NCI-H446 (cell line): ENCODE results near the gene TPO.
"Not testable (repeated sequence)": the region's sequence is repeated elsewhere in the genome, so short reads cannot be mapped to it uniquely, and the experiment has no call there.

ENCODE experiments used
- DNase-seq, 2 experiments: peaks; one replicate each; lab custom pipeline; 2025; lab: John Stamatoyannopoulos, UW

Gene TPO

DNA sequence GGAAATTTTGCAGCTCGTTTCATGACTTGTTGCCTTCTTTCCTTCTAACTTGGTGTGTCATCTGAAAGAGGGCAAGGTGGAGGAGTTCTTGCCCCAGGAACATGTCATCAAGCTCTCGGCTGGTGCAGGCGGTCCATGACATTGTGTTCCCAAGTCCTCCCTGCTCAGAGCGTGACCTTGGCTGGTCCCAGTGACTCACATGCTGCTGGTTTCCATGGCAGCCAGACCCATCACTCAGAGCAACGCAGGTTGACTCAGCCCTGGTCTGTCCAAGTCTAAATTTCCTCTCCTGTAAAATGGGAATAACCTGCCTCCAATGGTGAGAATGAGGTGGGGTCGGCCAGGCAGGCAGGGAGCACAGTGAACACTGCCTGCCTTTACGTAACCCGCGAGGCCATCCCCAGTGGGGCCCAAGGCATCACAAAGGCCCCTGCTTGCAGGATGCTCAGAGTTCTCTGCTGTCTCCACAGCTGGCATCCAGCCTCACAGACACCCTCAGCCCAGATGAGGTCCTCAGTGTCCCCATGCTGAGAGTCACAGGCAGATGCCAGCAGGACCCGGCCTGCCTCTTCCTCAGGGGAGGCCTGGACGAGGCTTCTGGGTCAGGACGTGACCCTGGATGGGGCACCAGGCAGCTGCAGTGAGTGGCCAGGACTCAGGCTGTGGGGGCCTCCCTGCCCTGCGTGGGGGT, 143.7 kb downstream of the TPO start:
- DNase-seq, result no peak

DNA sequence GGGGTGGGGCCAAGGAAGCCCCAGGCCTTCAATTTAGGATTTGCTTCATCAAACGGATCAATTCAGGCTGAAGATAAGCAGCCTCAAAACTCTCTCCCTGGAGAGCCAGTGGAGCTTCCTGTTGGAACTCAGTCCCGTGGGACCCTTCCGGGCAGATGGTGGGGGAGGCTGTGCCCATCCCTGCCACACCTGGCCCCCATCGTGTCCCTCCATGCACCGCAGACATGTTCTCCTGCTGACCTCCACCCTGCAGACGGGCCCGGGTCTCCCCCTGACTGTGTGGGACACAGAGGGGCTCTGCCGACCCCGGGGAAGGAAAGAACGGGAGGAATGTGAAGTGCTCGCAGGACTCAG, 144.2 kb downstream of the TPO start:
- no peak for DNase-seq

- no peak for DNase-seq
Measured at GRCh38 chr2:1559589-1560175, 146.4 kb downstream of the TPO start.

- no peak for DNase-seq
Measured at GRCh38 chr2:1561259-1561658, 148.0 kb downstream of the TPO start.

GRCh38 chr2:1561811-1562421, 148.7 kb downstream of the TPO start:
- no peak for DNase-seq

DNA sequence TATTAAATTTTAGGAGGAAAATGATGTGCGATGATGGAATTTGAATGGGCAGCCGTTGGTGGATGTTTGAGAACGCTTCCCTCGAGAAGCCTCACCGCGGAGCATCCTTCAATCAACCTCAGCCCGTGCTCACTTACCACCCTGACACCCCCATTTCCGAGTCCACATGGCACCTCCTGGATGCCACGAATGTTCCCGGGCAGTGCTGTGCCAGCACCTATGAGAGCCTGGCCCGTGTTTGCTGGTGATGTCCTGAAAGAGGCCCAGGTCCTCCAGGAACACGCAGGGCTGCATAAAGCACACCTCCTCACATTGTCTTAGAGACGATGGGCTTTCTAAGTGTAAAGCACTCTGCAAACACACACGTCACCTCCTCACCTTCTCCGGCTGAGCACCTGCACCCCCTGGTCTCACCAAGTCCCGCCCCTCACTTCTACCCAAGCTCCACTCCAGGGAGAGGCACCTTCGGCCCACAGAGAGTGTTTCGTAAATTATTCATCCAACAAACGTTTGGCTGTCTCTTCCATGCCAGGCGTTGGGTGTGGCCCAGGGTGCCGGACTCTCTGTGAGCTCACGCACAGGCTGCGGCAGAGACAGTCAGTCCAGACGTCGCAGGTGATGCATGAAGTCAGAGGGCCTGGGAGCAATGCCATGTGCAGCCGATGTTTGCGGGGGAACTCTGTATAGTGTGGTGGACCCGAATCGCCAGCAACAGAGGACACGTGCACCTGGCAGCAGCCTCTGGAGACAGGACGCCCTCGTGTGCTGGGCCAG, 150.0 kb downstream of the TPO start:
- no peak for DNase-seq

DNA sequence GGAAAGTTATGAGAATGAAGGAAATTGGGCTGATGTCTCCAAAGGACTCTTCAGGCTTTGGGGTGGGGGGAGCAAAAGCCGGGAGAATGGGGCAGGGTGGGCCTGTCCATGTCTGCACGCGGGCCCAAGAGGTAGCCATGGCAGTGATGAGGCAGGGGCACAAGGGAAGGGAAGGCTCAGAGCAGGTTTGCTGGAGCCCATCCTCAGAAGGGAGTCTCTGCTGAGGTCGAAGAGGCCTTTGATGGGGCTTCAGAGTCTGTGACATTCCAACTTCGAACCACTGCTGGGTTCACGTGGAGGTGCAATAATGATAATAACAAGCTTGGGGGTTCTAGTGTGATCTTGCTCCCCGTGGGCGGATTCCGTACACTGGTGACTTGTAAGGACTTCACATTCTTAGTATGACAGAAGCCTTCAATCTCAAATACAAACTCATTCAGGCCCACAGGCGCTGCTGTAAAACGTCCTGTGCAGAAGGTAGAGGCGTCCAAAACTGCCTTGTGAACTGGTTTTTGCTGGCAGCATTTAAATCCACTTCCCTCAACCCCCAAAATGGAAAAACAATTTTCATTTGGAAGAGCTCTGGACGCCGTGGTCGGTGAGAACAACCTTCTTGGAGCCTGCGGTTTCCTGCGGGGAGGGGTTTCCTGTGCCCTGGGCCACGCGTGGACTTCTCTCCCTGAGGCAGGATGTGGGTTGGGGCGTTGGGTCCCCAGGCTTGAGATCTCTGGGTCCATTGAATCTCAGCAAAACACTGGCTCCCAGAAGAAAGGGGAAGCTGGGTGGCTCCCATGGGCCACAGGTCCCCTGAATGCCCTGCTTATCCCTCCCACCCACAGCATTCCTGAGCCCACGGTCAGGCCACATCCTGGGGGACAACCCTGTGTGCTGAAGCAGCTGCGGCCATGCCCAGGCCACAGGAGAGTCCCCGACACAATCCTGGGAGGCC, 151.0 kb downstream of the TPO start:
- no peak for DNase-seq

DNA sequence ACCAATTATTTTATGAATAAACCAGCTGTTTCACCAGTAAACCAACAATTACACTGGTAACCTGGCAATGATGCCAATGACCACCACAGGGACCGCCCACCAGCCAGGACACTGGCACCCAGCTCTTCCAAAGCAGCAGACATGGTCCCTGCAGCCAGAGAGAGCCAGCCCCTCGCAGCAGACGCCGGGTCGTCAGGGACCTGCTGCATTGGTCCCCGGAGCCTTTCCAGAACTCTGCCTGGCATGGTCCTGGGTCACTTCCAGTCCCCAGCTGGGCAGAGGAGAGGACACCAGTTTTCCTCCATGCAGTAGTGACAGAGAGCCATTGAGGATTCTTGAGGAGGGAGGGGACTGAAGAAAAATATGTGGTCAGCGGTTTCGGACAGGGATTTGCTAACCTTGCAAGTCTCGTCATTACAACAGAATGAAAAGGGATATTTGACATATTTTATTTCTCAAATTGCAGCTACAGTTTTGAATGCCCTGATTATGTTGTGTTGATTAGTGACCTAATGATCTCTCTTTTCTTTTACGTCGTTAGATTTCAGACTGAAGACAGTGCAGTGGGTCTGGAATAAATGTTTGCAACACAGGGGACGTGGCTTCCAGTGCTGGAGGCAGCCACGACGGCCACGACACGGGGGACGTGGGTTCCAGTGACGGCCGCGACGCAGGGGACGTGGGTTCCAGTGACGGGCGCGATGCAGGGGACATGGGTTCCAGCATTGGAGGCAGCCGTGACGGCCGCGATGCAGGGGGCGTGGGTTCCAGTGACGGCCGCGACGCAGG, 154.5 kb downstream of the TPO start:
- DNase-seq, result no peak

DNA sequence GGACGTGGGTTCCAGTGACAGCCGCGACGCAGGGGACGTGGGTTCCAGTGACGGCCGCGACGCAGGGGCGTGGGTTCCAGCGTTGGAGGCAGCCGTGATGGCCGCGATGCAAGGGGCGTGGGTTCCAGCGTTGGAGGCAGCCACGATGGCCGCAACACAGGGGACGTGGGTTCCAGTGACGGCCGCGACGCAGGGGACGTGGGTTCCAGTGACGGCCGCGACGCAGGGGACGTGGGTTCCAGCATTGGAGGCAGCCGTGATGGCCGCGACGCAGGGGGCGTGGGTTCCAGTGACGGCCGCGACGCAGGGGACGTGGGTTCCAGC, 155.0 kb downstream of the TPO start:
- not testable (repeated sequence) for DNase-seq

- no peak for DNase-seq
Measured at GRCh38 chr2:1569879-1570450, 156.7 kb downstream of the TPO start.

- DNase-seq, result no peak
Measured at GRCh38 chr2:1571477-1572417, 158.5 kb downstream of the TPO start.

- no peak for DNase-seq
Measured at GRCh38 chr2:1572638-1573037, 159.4 kb downstream of the TPO start.

DNA sequence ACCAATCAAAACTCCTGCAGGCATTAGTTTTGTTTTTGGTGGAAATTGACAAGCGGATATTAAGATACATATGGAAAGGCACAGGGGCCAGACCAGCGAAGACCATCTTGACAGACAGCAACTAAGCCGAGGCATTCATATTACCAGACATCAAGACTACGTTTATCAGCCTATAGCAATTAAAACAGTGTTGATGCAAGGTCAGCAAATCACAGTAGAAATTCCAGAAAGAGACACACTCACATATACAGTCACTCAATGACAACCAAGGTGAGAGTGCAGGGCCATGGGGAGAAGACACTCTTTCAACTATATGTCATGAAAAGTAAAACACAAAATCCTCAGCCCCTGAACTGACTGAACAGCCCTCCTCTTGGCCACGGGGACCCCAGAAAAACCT, 164.6 kb downstream of the TPO start:
- no peak for DNase-seq

GRCh38 chr2:1581257-1581964, 168.1 kb downstream of the TPO start:
- not testable (repeated sequence) for DNase-seq

GRCh38 chr2:1581965-1582625, 168.8 kb downstream of the TPO start:
- no peak for DNase-seq

DNA sequence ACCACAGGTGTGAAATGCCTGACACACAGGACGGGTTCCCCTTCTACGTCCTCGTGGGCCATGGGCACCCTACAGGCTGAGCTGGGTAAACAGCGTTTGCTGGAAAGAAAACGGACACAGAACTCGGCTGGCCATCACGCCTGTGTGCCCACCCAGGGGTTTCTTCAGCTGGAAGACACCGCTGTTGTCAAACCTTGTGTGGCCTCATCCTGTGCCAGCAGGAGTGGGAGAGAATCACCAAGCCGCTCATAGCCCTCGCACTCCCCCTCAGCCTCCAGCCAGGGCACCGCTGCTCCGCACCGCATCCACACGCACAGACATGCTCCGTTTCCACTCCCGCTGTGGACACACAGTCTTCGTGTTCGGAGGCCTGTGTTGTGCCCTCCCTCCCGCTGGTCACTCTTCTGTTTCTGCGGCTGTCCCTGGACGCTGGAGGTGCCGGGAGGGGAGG, 169.7 kb downstream of the TPO start:
- DNase-seq, result no peak

- no peak for DNase-seq
Measured at GRCh38 chr2:1584051-1584531, 170.8 kb downstream of the TPO start.
